Stimulated activated naive CD8-positive, alpha-beta T cell treated with anti-CD3 and anti-CD28 coated beads, Interleukin-15, Interleukin-2, amounts not matched to agents 100 ng/mL and 50 ng/mL, for 24 hours (primary cell): ENCODE data around the gene NSD1.
A peak's percentile ranks its signal among the peaks of the same experiment; 100 is the strongest.
"Not testable (repeated sequence)": the region's sequence is repeated elsewhere in the genome, so short reads cannot be mapped to it uniquely, and the experiment has no call there.

Source experiments
- H3K27ac Mint-ChIP-seq: one replicate; pipeline ENCODE4 v1.8.0; 2021; ENCODE audit warnings: mild to moderate bottlenecking, mixed read lengths
- H3K27me3 Mint-ChIP-seq: one replicate; pipeline ENCODE4 v1.8.0; 2021; ENCODE audit warnings: mixed read lengths
- H3K36me3 Mint-ChIP-seq: one replicate; pipeline ENCODE4 v1.8.0; 2021; ENCODE audit warnings: low read depth, mixed read lengths
- H3K4me1 Mint-ChIP-seq: one replicate; pipeline ENCODE4 v1.8.0; 2021; ENCODE audit warnings: low read depth, mixed read lengths
- H3K4me3 Mint-ChIP-seq: one replicate; pipeline ENCODE4 v1.8.0; 2021; ENCODE audit warnings: mild to moderate bottlenecking, mixed read lengths
- H3K9me3 Mint-ChIP-seq: one replicate; pipeline ENCODE4 v1.8.0; 2021; ENCODE audit warnings: mixed read lengths

The NSD1 gene

DNA sequence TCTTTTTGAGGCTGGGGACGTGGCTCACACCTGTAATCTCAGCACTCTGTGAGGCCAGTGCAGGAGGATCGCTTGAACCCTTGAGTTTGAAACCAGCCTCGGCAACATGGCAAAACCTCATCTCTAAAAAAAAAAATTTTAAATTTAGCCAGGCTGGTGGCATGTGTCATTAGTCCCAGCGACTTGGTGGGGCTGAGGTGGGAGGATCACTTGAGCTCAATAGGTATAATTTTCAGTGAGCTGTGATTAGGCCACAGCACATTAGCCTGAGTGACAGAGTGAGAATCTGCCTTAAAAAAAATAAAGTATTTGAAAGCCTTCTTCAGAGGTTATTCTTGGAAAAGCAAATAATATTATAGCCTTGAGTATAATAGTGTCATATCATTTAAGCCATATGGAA is 41.8 kb downstream of the NSD1 start:
- no peaks in the 10 kb centered on the region for H3K9me3 Mint-ChIP-seq
- H3K4me3 Mint-ChIP-seq: no peak overlapping the region
- peaks cover 38% of the 10 kb centered on the region for H3K4me1 Mint-ChIP-seq
- no peaks in the 10 kb centered on the region for H3K27me3 Mint-ChIP-seq
- peaks cover 18% of the 10 kb centered on the region for H3K36me3 Mint-ChIP-seq
- H3K27ac Mint-ChIP-seq: no peak overlapping the region

DNA sequence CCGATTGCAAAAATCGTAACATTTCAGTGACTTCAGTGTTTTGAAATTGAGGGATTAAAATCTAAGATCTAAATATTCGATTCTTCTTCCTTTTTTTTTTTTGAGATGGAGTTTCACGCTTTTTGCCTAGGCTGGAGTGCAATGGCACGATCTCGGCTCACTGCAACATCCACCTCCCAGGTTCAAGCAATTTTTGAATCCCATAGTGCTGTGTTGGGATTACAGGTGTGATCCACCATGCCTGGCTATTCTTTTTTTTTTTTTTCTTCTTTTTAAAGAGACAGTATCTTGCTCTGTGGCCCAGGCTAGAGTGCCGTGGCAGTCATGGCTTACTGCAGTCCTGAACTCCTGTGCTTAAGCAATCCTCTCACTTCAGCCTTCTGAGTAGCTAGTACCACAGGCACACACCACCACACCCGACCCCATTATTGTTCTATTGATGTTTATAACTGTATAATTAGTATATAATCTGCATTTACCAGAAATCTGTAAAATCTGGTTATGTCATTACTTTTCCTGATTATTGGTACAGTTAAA is 42.7 kb downstream of the NSD1 start:
- no peaks in the 10 kb centered on the region for H3K27me3 Mint-ChIP-seq
- no peak overlapping the region for H3K27ac Mint-ChIP-seq
- H3K9me3 Mint-ChIP-seq: no peaks in the 10 kb centered on the region
- H3K36me3 Mint-ChIP-seq: peaks cover 21% of the 10 kb centered on the region
- peaks cover 37% of the 10 kb centered on the region for H3K4me1 Mint-ChIP-seq
- H3K4me3 Mint-ChIP-seq: no peak overlapping the region

DNA sequence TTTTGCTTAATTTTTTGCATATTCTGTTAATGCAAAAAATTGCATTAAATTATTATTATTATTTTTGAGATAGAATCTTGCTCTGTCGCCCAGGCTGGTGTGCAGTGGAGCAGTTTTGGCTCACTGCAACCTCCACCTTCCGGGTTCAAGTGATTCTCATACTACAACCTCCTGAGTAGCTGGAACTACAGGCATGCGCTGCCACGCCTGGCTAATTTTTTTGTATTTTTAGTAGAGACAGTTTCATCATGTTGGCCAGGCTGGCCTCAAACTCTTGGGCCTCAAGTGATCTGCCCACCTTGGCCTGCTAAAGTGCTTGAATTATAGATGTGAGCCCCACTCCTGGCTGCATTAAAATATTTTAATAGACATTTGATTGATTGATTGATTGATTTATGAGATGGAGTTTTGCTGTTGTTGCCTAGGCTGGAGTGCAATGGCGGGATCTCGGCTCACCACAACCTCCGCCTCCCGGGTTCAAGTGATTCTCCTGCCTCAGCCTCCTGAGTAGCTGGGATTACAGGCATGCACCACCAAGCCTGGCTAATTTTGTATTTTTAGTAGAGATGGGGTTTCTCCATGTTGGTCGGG is 44.4 kb downstream of the NSD1 start:
- Mint-ChIP-seq H3K36me3 (peaks cover 19% of the 10 kb centered on the region), H3K4me1 (peaks cover 26% of the 10 kb centered on the region)
- not testable (repeated sequence) for H3K27me3 Mint-ChIP-seq, H3K27ac Mint-ChIP-seq, H3K9me3 Mint-ChIP-seq, H3K4me3 Mint-ChIP-seq

DNA sequence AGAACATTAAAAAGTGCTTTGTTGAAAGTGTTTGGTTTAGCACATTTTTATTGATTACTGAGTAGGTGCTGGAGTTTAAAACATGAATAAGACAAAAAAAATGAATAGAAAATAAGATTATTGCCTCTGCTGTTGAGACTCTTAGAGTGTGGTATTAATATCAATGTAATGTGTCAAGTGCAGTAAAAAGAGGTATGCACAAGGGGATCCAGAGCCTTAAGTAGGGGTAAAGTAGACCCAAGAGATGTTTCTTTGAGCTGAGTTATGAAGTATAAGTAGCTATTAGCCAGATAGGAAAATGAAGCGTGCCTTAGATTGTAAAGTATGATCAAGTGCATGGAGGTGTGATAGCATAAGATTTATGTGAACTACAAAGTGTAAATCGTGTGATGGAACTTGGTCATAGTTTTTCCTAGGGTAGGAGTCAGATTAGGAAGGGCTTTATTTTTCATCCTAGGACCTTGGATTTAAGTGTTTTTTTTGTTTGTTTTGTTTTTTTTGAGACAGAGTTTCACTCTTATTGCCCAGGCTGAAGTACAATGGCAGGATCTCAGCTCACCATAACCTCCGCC is 45.2 kb downstream of the NSD1 start:
- H3K4me1 Mint-ChIP-seq: peaks cover 24% of the 10 kb centered on the region
- H3K27ac Mint-ChIP-seq: no peak overlapping the region
- H3K27me3 Mint-ChIP-seq: no peaks in the 10 kb centered on the region
- H3K36me3 Mint-ChIP-seq: peaks cover 15% of the 10 kb centered on the region
- no peak overlapping the region for H3K4me3 Mint-ChIP-seq
- H3K9me3 Mint-ChIP-seq: no peaks in the 10 kb centered on the region

DNA sequence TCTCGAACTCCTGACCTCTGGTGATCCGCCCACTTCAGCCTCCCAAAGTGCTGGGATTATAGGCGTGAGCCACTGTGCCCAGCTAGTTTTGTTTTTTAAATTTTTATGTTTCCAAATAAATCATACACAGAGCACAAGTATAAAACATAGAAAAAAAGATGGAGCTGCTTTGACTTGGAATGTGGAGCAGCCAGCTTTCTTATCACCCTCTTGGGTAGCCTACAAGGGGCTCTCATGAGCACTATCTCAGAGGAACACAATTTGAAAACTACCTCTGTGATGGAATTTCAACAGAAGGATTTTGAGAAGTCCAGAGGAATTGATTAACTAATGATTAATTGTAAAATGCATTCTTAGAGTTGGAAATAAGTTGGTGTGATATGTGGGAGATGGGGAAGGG is 45.9 kb downstream of the NSD1 start:
- H3K36me3 Mint-ChIP-seq: peaks cover 11% of the 10 kb centered on the region
- no peak overlapping the region for H3K4me3 Mint-ChIP-seq
- H3K4me1 Mint-ChIP-seq: peaks cover 25% of the 10 kb centered on the region
- no peaks in the 10 kb centered on the region for H3K9me3 Mint-ChIP-seq
- H3K27ac Mint-ChIP-seq: no peak overlapping the region
- no peaks in the 10 kb centered on the region for H3K27me3 Mint-ChIP-seq

DNA sequence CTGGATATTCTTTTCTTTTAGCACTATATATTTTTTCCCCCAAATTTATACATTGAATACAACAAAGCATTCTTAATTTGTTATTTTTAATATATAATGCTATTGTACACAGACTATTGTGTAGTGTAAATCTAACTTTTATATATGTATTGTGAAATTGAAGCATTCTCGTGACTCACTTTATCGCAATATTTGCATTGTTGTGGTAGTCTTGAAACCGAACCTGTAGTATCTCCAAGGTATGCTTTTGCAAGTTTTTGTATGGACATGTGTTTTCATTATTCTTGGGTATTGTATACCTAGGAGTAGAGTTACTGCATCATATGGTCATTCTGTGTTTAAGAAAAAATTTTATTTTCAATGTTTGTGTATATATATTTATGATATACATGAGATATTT is 49.6 kb downstream of the NSD1 start:
- H3K4me3 Mint-ChIP-seq: no peak overlapping the region
- no peak overlapping the region for H3K27ac Mint-ChIP-seq
- H3K4me1 Mint-ChIP-seq: peaks cover 21% of the 10 kb centered on the region
- no peaks in the 10 kb centered on the region for H3K9me3 Mint-ChIP-seq
- peaks cover 22% of the 10 kb centered on the region for H3K36me3 Mint-ChIP-seq
- no peaks in the 10 kb centered on the region for H3K27me3 Mint-ChIP-seq

DNA sequence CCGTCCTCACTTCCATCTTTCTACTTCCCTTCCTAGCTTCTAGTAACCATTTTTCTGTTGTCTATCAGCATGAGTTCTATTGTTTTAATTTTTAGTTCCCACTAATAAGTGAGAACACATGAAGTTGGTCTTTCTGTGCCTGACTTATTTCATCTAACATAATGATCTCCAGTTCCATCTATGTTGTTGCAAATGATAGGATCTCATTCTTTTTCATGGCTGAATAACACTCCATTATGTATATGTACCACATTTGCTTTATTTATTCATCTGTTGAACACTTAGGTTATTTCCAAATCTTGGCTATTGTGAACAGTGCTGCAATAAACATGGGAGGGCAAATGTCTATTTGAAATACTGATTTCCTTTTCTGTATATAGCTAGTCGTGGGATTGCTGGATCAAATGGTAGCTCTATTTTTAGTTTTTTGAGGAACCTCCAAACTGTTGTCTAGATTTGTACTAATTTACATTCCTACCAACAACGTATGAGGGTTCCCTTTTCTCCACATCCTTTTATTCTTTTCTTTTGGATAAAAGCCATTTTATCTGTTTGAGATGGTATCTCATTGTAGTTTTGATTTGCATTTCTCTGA is 50.3 kb downstream of the NSD1 start:
- H3K4me1 Mint-ChIP-seq: peaks cover 26% of the 10 kb centered on the region
- H3K4me3 Mint-ChIP-seq: no peak overlapping the region

DNA sequence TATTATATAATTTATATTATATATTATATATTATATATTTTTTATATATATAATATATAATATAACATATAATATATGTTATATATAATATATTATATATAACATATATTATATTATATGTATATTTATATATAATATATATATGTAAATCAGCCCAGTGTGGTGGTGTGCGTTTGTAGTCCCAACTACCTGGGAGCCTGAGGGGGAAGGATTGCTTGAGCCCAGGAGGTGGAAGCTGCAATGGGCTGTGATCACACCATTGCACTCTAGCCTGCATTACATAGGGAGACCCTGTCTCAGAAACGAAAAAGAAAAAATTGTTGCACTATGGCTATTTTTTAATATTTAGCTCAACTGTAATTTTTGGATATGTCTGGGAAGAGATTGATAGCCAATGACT is 52.4 kb downstream of the NSD1 start:
- peaks cover 27% of the 10 kb centered on the region for H3K4me1 Mint-ChIP-seq
- no peaks in the 10 kb centered on the region for H3K27me3 Mint-ChIP-seq
- no peaks in the 10 kb centered on the region for H3K9me3 Mint-ChIP-seq

More for the DNA sequence above, 50.3 kb downstream of the NSD1 start:
- Mint-ChIP-seq H3K27me3 (no peaks in the 10 kb centered on the region), H3K36me3 (peaks cover 22% of the 10 kb centered on the region), H3K9me3 (no peaks in the 10 kb centered on the region), H3K27ac (no peak overlapping the region)

DNA sequence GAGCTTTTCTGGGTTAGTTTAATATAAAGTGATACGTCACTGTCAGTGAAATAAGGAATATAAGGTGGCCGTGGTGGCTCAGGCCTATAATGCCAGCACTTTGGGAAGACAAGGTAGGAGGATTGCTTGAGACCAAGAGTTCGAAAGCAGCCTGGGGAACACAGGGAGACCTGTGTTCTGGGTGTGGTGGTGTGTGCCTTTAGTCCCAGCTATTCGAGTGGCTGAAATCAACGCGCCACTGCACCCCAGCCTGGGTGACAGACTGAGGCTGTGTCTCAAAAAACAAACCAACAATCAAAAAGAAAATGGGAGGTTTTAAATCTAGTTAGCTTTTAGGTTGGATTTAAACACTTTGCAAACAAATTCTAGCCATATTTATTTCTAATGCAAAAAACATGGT is 53.1 kb downstream of the NSD1 start:
- H3K4me1 Mint-ChIP-seq: peaks cover 27% of the 10 kb centered on the region
- H3K27ac Mint-ChIP-seq: no peak overlapping the region
- H3K27me3 Mint-ChIP-seq: no peaks in the 10 kb centered on the region
- H3K4me3 Mint-ChIP-seq: no peak overlapping the region
- H3K9me3 Mint-ChIP-seq: no peaks in the 10 kb centered on the region
- H3K36me3 Mint-ChIP-seq: peaks cover 20% of the 10 kb centered on the region

More for the DNA sequence above, 52.4 kb downstream of the NSD1 start:
- Mint-ChIP-seq H3K27ac (no peak overlapping the region), H3K36me3 (peaks cover 20% of the 10 kb centered on the region), H3K4me3 (no peak overlapping the region)

DNA sequence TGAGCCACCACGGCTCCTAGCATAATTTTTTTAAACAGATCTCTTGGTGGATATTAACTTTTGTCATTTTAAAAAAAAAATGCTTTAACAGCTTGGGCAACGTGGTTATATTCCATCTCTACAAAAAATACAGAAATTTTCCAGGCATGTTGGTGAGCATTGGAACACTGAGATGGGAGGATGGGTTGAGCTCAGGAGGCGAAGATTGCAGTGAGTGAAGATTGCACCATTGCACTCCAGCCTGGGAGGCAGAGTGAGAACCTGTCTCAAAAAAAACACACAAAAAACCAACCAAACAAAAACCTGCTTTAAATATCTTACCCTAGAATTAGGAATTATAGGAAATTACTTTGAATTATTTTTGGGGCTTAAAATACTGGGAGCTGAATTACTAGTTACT is 55.2 kb downstream of the NSD1 start:
- no peaks in the 10 kb centered on the region for H3K27me3 Mint-ChIP-seq
- peaks cover 21% of the 10 kb centered on the region for H3K4me1 Mint-ChIP-seq
- H3K4me3 Mint-ChIP-seq: no peak overlapping the region
- peak overlapping the region; percentile 45 for H3K27ac Mint-ChIP-seq
- H3K36me3 Mint-ChIP-seq: peaks cover 31% of the 10 kb centered on the region
- no peaks in the 10 kb centered on the region for H3K9me3 Mint-ChIP-seq

DNA sequence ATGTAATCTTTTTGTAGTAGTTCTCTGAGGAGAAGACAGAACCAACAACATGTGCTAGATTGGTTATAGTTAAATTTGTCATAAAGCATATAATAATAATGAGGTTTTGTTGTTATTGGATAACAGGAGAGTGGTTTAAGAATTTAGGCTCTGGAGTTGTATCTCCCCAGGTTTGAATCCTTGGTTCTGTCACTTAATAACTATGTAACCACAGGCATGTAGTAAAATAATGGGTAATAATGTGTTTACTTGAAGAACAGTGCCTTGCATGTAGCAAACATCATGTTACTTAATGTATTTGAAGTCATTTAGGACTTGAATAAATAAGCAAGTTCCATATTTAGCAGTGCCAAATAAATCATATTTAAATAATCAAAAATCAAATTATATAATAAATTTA is 55.8 kb downstream of the NSD1 start:
- Mint-ChIP-seq H3K4me3 (no peak overlapping the region), H3K36me3 (peaks cover 30% of the 10 kb centered on the region), H3K27ac (peak overlapping the region; percentile 45), H3K4me1 (peaks cover 19% of the 10 kb centered on the region), H3K9me3 (no peaks in the 10 kb centered on the region), H3K27me3 (no peaks in the 10 kb centered on the region)

DNA sequence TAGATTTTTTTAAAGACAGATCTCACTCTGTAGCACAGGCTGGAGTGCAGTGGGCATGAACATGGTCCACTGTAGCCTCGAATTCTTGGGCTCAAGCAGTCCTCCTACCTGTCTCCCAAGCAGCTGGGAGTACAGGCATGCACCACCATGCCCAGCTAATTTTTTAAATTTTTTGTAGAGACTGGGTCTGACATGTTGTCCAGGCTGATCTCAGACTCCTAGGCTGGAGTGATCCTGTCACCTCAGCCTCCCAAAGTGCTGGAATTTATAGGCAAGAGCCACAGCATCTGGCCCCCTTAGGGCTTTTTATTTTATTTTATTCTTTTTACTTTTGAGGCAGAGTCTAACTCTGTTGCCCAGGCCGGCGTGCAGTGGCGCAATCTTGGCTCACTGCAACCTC is 56.4 kb downstream of the NSD1 start:
- H3K9me3 Mint-ChIP-seq: no peaks in the 10 kb centered on the region
- H3K27me3 Mint-ChIP-seq: no peaks in the 10 kb centered on the region
- H3K4me3 Mint-ChIP-seq: no peak overlapping the region
- H3K36me3 Mint-ChIP-seq: peaks cover 30% of the 10 kb centered on the region
- H3K4me1 Mint-ChIP-seq: peaks cover 19% of the 10 kb centered on the region
- H3K27ac Mint-ChIP-seq: no peak overlapping the region

DNA sequence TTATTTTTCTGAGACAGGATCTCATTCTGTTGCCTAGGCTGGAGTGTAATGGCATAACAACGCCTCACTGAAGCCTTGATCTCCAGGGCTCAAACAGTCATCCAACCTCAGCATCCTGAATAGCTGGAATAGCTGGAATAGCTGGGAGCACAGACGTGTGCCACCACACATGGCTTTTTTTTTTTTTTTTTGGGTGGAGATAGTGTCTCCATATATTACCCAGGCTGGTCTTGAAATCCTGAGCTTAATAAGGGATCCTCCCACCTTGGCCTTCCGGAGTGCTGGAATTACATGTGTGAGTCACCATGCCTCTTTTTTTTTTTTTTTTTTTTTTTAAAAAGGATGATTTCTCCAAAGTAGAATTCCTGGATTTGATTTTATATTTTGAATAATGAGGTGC is 60.7 kb downstream of the NSD1 start:
- Mint-ChIP-seq H3K27me3 (no peaks in the 10 kb centered on the region), H3K27ac (no peak overlapping the region), H3K4me3 (no peak overlapping the region), H3K4me1 (peaks cover 7% of the 10 kb centered on the region), H3K36me3 (peaks cover 50% of the 10 kb centered on the region), H3K9me3 (no peaks in the 10 kb centered on the region)

DNA sequence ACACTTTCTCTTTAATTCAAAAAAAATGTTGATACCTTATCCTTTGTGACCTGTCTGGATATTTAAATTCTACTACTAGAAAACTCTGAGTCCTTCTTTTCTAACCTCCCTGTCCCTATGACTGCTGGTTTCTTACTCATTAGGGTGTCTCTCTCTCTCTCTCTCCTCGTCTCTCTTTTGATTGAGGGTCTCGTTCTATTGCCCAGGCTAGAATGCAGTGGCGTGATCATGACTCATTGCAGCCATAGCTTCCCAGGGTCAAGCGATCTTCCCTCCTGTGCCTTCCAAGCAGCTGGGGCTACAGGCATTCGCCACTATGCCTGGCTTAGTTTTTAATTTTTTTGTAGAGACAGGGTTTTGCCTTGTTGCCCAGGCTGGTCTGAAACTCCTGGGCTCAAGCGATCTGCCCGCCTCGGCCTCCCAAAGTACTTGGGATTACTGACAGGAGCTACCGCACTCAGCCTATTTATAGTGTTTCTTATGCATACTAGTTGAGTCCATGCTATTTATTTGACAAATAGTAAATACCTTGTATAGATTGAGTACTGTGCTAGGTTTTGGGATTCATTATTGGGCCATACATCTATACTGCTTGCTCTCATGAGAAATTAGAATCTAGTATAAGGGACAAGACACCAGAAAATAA is 61.9 kb downstream of the NSD1 start:
- no peaks in the 10 kb centered on the region for H3K9me3 Mint-ChIP-seq
- H3K36me3 Mint-ChIP-seq: peaks cover 53% of the 10 kb centered on the region
- peaks cover 7% of the 10 kb centered on the region for H3K4me1 Mint-ChIP-seq
- no peak overlapping the region for H3K27ac Mint-ChIP-seq
- H3K27me3 Mint-ChIP-seq: no peaks in the 10 kb centered on the region
- H3K4me3 Mint-ChIP-seq: no peak overlapping the region

DNA sequence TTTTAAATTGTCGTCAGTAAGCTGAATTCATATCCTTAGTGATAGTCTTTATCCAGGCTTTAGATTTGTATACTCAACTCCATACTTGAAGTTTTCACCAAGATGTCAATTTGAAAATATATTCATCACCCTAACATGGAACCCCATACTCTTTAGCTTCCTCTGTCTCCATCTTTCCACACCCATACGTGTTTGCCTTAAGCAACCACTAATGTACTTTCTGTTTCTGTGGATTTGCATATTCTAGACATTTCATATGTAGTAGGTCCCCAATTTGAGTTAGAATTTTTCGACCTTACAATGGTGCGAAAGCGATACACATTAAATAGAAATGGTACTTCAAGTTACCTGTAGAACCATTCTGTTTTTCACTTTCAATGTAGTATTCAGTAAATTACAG is 65.2 kb downstream of the NSD1 start:
- H3K36me3 Mint-ChIP-seq: peaks cover 46% of the 10 kb centered on the region
- H3K4me1 Mint-ChIP-seq: peaks cover 7% of the 10 kb centered on the region
- no peaks in the 10 kb centered on the region for H3K27me3 Mint-ChIP-seq
- no peaks in the 10 kb centered on the region for H3K9me3 Mint-ChIP-seq
- no peak overlapping the region for H3K27ac Mint-ChIP-seq
- H3K4me3 Mint-ChIP-seq: no peak overlapping the region
